IMR-90 (cell line): ENCODE measurements around the gene TMPRSS3. TPM values are rescaled to one million over a fixed set of nuclear protein-coding genes. Genes with fewer than 3 reads are reported as not detected.

Experiments
- ATAC-seq: fragments of 200-7000 bp; cut with Tn5 transposase; 2 replicates; pipeline ENCODE4 v1.9.1; 2020; ENCODE audit warnings: low read depth, mild to moderate bottlenecking, moderate library complexity
- BruUV-seq: library from RNA; stranded (reverse); fragments of 400-500 nt; replicated peaks from 2 replicates; lab custom pipeline; 2021; lab: Mats Ljungman, UMichigan
- CTCF ChIA-PET: fragments of 300-600 bp; formaldehyde crosslinking; extraction: SDS; loops from one replicate; lab custom pipeline; 2021; ENCODE audit warnings: antibody characterized with exemption; lab: Yijun Ruan, JAX
- POLR2A ChIA-PET: fragments of 300-600 bp; sonication (Branson Sonifier 250); formaldehyde crosslinking; loops from one replicate; lab custom pipeline; 2022; ENCODE audit warnings: antibody characterized with exemption; ENCODE audit not compliant: unreplicated experiment; lab: Charles Lee
- DNase-seq: peaks from one replicate; pipeline ENCODE4 v3.0.0; 2013
- H2AFZ ChIP-seq: replicated peaks from 2 replicates; pipeline ENCODE3; 2013; ENCODE audit warnings: low read length, mild to moderate bottlenecking; ENCODE audit not compliant: poor library complexity
- H2AK5ac ChIP-seq: 2 replicates; pipeline ENCODE4 v1.6.1; 2013; ENCODE audit warnings: low read depth, low read length, inconsistent platforms
- H2AK9ac ChIP-seq: replicated peaks from 2 replicates; pipeline ENCODE3; 2013; ENCODE audit warnings: mild to moderate bottlenecking, low read depth, low read length, moderate library complexity; ENCODE audit not compliant: poor library complexity
- H2BK120ac ChIP-seq: 2 replicates; pipeline ENCODE4 v1.6.1; 2013; ENCODE audit warnings: low read depth, low read length, inconsistent platforms
- H2BK15ac ChIP-seq: 3 replicates; pipeline ENCODE4 v1.6.1; 2013; ENCODE audit warnings: low read depth, low read length, inconsistent platforms
- H2BK20ac ChIP-seq: 2 replicates; pipeline ENCODE4 v1.6.1; 2013; ENCODE audit warnings: low read depth, mild to moderate bottlenecking, inconsistent platforms, low read length, moderate library complexity
- H2BK5ac ChIP-seq: 2 replicates; pipeline ENCODE4 v1.6.1; 2013; ENCODE audit warnings: mild to moderate bottlenecking, low read depth, low read length, inconsistent platforms; ENCODE audit not compliant: poor library complexity, severe bottlenecking
- H3K14ac ChIP-seq: replicated peaks from 2 replicates; pipeline ENCODE4 v1.6.1; 2013; ENCODE audit warnings: low read depth, low read length, inconsistent platforms
- H3K18ac ChIP-seq: 2 replicates; pipeline ENCODE4 v1.6.1; 2013; ENCODE audit warnings: low read depth, low read length, control low read depth
- H3K23ac ChIP-seq: 2 replicates; pipeline ENCODE4 v1.6.1; 2013; ENCODE audit warnings: low read depth, low read length, inconsistent platforms
- H3K27ac ChIP-seq: 2 replicates; pipeline ENCODE4 v1.5.1; 2013; ENCODE audit warnings: mild to moderate bottlenecking, control low read depth, low read length; ENCODE audit not compliant: insufficient read depth
- H3K27me3 ChIP-seq: 2 replicates; pipeline ENCODE4 v1.6.1; 2013; ENCODE audit warnings: low read length; ENCODE audit not compliant: control insufficient read depth, insufficient read depth
- H3K36me3 ChIP-seq: 2 replicates; pipeline ENCODE4 v1.6.1; 2013; ENCODE audit warnings: low read length, mixed read lengths; ENCODE audit not compliant: control insufficient read depth, insufficient read depth
- H3K4ac ChIP-seq: 2 replicates; pipeline ENCODE4 v1.6.1; 2013; ENCODE audit warnings: low read depth, low read length, inconsistent platforms
- H3K4me1 ChIP-seq: 2 replicates; pipeline ENCODE4 v1.6.1; 2013; ENCODE audit warnings: low read length, mixed read lengths; ENCODE audit not compliant: control insufficient read depth, insufficient read depth
- H3K4me2 ChIP-seq: 2 replicates; pipeline ENCODE4 v1.6.1; 2013; ENCODE audit warnings: low read depth, mild to moderate bottlenecking, control low read depth, low read length, moderate library complexity
- H3K4me3 ChIP-seq: 2 replicates; pipeline ENCODE4 v1.5.1; 2013; ENCODE audit warnings: low read depth, mild to moderate bottlenecking, control low read depth, low read length, moderate library complexity; ENCODE audit not compliant: insufficient read depth
- H3K56ac ChIP-seq: 2 replicates; pipeline ENCODE4 v1.6.1; 2013; ENCODE audit warnings: low read length, inconsistent platforms; ENCODE audit not compliant: insufficient read depth; ENCODE audit errors: extremely low read depth
- H3K79me1 ChIP-seq, 2 experiments: 2 replicates each; pipeline ENCODE4 v1.6.1; 2013; ENCODE audit warnings: low read length in 2 of 2, inconsistent platforms in 1 of 2, low read depth in 1 of 2
- H3K9ac ChIP-seq: 2 replicates; pipeline ENCODE4 v1.6.1; 2013; ENCODE audit warnings: low read depth, low read length, control low read depth
- H3K9me1 ChIP-seq: 2 replicates; pipeline ENCODE4 v1.6.1; 2013; ENCODE audit warnings: low read length, inconsistent platforms; ENCODE audit not compliant: insufficient read depth
- H3K9me3 ChIP-seq: 2 replicates; pipeline ENCODE4 v1.6.1; 2013; ENCODE audit warnings: low read length; ENCODE audit not compliant: control insufficient read depth, insufficient read depth
- H4K20me1 ChIP-seq: 2 replicates; pipeline ENCODE4 v1.6.1; 2013; ENCODE audit warnings: low read length, inconsistent platforms; ENCODE audit not compliant: insufficient read depth
- H4K5ac ChIP-seq: 2 replicates; pipeline ENCODE4 v1.6.1; 2013; ENCODE audit warnings: mild to moderate bottlenecking, low read depth, low read length, control low read depth
- H4K8ac ChIP-seq, 2 experiments: 2 replicates each; pipeline ENCODE4 v1.6.1; 2013; ENCODE audit warnings: low read depth in 2 of 2, low read length in 2 of 2, control low read depth in 1 of 2, inconsistent platforms in 1 of 2
- H4K91ac ChIP-seq: 2 replicates; pipeline ENCODE4 v1.6.1; 2013; ENCODE audit warnings: low read depth, low read length, inconsistent platforms; ENCODE audit not compliant: insufficient read depth
- FOS ChIP-seq: fragments of 150-350 bp; IDR thresholded peaks from 2 replicates; pipeline ENCODE4 v1.6.1; 2016; ENCODE audit warnings: low read depth, low read length
- MAZ ChIP-seq: IDR thresholded peaks from 2 replicates; pipeline ENCODE4 v1.6.1; 2012; ENCODE audit warnings: low read depth, mild to moderate bottlenecking, low read length, improper control_type of control experiment, moderate library complexity, borderline replicate concordance
- MXI1 ChIP-seq: IDR thresholded peaks from 2 replicates; pipeline ENCODE4 v1.6.1; 2012; ENCODE audit warnings: low read depth, mild to moderate bottlenecking, low read length, moderate library complexity, borderline replicate concordance
- NFE2L2 ChIP-seq: fragments of 150-350 bp; IDR thresholded peaks from 2 replicates; pipeline ENCODE4 v1.6.1; 2016; ENCODE audit warnings: low read depth, mild to moderate bottlenecking, low read length
- POLR2A ChIP-seq: IDR thresholded peaks from 2 replicates; pipeline ENCODE4 v1.6.1; 2012; ENCODE audit warnings: mild to moderate bottlenecking, low read depth, low read length
- RAD21 ChIP-seq: IDR thresholded peaks from 2 replicates; pipeline ENCODE4 v1.6.1; 2012; ENCODE audit warnings: low read length, improper control_type of control experiment
- RFX5 ChIP-seq: IDR thresholded peaks from 2 replicates; pipeline ENCODE4 v1.8.0; 2012; ENCODE audit warnings: low read depth, mild to moderate bottlenecking, low read length, moderate library complexity
- WGBS, 2 experiments: methylation state at CpG; one replicate each; pipeline versions ENCODE4 v1.1.5 to v1.1.7; 2013; ENCODE audit warnings: missing lambda C conversion rate in 2 of 2; ENCODE audit not compliant: insufficient read length in 1 of 2; ENCODE audit errors: extremely low coverage in 2 of 2; 5-methylcytosine and 5-hydroxymethylcytosine counted together
- dilution Hi-C: fragments of 300-500 bp; cut with HindIII; formaldehyde crosslinking; loops from one replicate; pipeline ENCODE4 v1.14.3; 2018; ENCODE audit warnings: low sequenced_read_pairs; ENCODE audit not compliant: unreplicated experiment
- in situ Hi-C: fragments of 300-500 bp; cut with MboI; formaldehyde crosslinking; loops from 3 replicates; pipeline ENCODE4 v1.14.3; 2019; ENCODE audit warnings: low sequenced_read_pairs, inconsistent platforms, mixed read lengths
- intact Hi-C: fragments of 100-400 bp; cut with micrococcal nuclease; formaldehyde crosslinking; loops from 2 replicates; pipeline ENCODE4 v1.10.0; 2022
- polyA plus RNA-seq, 3 experiments: library from polyadenylated mRNA; depleted of rRNA; stranded (reverse); fragments of >200 nt; gene quantifications; 2 replicates each; pipeline ENCODE4 v1.2.3, GENCODE V29; 2012; ENCODE audit warnings: low replicate concordance in 1 of 3
- total RNA-seq: library from RNA; depleted of rRNA; stranded (reverse); fragments of >200 nt; gene quantifications from 2 replicates; pipeline ENCODE4 v1.2.3, GENCODE V29; 2012
- TF ChIP-seq, protein P1 (sequence below): conservative IDR thresholded peaks from 2 replicates; pipeline ENCODE4 v1.5.1; 2012; ENCODE audit warnings: mild to moderate bottlenecking, low read depth, low read length, improper control_type of control experiment

The TMPRSS3 gene
- total and polyA plus RNA-seq, 2 of the 4 experiments (the other 2 are of a cell fraction): not detected

DNA sequence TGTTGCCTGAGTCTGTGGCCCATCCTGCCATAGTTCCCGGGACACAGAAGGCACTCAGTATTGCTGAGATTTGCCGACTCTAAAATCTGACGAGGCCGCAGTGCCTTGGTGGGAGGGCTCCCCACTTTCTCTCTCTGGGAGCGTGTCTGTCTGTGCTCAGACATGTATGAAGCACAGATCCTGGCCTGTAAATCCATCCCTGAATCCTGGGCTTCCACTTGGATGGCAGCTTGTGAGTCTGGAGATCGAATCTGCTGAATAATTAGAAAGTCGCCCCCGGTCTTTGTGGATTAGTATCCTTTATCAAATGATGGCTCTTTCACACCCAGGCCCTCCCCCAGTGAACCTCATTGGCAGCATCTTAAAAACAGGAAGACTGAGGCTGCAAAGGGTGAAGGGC, 18.2 kb upstream of the TMPRSS3 start:
- no peaks in the 10 kb centered on the region for H3K36me3 ChIP-seq
- no peak overlapping the region for H2AK5ac ChIP-seq
- no peak overlapping the region for H3K9ac ChIP-seq
- CTCF ChIA-PET: no interaction called here
- POLR2A ChIA-PET: no interaction called here
- H3K4me3 ChIP-seq: no peak overlapping the region
- peaks cover 5% of the 10 kb centered on the region; the same call in 1 of the 2 replicates for H3K4me1 ChIP-seq
- TF ChIP-seq MXI1 (no peak), NFE2L2 (no peak), POLR2A (no peak), RAD21 (no peak), FOS (no peak), MAZ (no peak), RFX5 (no peak)
- TF ChIP-seq, protein P1, sequence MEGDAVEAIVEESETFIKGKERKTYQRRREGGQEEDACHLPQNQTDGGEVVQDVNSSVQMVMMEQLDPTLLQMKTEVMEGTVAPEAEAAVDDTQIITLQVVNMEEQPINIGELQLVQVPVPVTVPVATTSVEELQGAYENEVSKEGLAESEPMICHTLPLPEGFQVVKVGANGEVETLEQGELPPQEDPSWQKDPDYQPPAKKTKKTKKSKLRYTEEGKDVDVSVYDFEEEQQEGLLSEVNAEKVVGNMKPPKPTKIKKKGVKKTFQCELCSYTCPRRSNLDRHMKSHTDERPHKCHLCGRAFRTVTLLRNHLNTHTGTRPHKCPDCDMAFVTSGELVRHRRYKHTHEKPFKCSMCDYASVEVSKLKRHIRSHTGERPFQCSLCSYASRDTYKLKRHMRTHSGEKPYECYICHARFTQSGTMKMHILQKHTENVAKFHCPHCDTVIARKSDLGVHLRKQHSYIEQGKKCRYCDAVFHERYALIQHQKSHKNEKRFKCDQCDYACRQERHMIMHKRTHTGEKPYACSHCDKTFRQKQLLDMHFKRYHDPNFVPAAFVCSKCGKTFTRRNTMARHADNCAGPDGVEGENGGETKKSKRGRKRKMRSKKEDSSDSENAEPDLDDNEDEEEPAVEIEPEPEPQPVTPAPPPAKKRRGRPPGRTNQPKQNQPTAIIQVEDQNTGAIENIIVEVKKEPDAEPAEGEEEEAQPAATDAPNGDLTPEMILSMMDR: no peak
- no peaks in the 10 kb centered on the region for H3K79me1 ChIP-seq
- H3K14ac ChIP-seq: no peak overlapping the region
- no peak overlapping the region for H4K5ac ChIP-seq
- H4K8ac ChIP-seq: no peak overlapping the region
- H3K18ac ChIP-seq: no peak overlapping the region
- no CpG with 5 or more reads among the region's 8 CpGs for WGBS, 2 experiments
- DNase-seq (no peak), ATAC-seq (no peak)
- H2BK15ac ChIP-seq: no peak overlapping the region
- H2BK120ac ChIP-seq: no peak overlapping the region
- no peaks in the 10 kb centered on the region for H3K9me1 ChIP-seq
- no peak overlapping the region for H4K91ac ChIP-seq
- intact Hi-C loops (no loop called here), in situ Hi-C loops (no loop called here), dilution Hi-C loops (no loop called here)
- no peak overlapping the region for H2BK5ac ChIP-seq
- BruUV-seq: no TSS peak
- no peak overlapping the region for H3K23ac ChIP-seq
- peaks cover 17% of the 10 kb centered on the region; the same call in 1 of the 2 replicates for H3K27me3 ChIP-seq
- H3K4ac ChIP-seq: no peak overlapping the region
- H3K9me3 ChIP-seq: no peaks in the 10 kb centered on the region
- no peak overlapping the region for H3K4me2 ChIP-seq
- H3K27ac ChIP-seq: no peak overlapping the region
- no peak overlapping the region for H2AK9ac ChIP-seq
- no peak overlapping the region for H2BK20ac ChIP-seq
- no peaks in the 10 kb centered on the region for H4K20me1 ChIP-seq
- no peak overlapping the region for H3K56ac ChIP-seq
- H2AFZ ChIP-seq: no peak overlapping the region
